Activated T-helper 9 cell treated with anti-CD3 and anti-CD28 coated beads, Interleukin-2, amount 50 U/mL, for 16 hours (primary cell): ENCODE results near the gene DDX3X.
"Not testable (repeated sequence)": the region's sequence is repeated elsewhere in the genome, so short reads cannot be mapped to it uniquely, and the experiment has no call there.

Experiments
- DNase-seq: peaks from one replicate; pipeline ENCODE4 v3.0.0-alpha.2; 2020; ENCODE audit warnings: low read depth

The DDX3X gene

DNA sequence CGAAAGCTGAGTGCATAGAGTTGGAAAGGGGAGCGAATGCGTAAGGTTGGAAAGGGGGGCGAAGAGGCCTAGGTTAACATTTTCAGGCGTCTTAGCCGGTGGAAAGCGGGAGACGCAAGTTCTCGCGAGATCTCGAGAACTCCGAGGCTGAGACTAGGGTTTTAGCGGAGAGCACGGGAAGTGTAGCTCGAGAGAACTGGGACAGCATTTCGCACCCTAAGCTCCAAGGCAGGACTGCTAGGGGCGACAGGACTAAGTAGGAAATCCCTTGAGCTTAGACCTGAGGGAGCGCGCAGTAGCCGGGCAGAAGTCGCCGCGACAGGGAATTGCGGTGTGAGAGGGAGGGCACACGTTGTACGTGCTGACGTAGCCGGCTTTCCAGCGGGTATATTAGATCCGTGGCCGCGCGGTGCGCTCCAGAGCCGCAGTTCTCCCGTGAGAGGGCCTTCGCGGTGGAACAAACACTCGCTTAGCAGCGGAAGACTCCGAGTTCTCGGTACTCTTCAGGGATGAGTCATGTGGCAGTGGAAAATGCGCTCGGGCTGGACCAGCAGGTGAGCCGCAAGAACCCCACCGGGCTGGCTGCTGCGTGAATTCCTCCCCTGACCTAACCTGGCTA is at the start of gene DDX3X:
Gene DDX3X, plus strand, starts transcription at position 419 of the 619 bp plus-strand sequence. Its CDS starts 91 bp downstream, at position 510.
- DNase-seq, result peak; percentile 87

GRCh38 chrX:41285928-41286327 is 48.0 kb upstream of the DDX3X start:
- not testable (repeated sequence) for DNase-seq

DNA sequence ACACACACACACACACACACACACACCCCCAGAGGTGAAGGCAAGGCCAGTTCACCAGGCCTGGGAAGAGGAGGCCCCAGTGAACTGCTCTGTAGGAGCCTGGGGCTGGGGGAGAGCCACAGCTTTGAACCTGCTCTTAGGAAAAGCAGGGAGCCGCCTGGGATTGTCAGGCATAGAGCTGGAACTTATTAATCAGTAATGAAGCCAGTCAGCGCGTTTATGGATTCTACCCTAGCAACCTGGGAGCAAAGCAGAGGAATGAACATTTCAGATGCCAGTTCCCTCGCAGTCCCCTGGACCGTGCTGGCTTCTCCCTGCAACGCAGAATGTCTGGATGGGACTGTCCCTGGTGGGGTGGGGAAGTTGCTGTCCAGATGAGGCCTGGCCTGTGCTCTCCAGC is 45.3 kb upstream of the DDX3X start:
- no peak for DNase-seq

DNA sequence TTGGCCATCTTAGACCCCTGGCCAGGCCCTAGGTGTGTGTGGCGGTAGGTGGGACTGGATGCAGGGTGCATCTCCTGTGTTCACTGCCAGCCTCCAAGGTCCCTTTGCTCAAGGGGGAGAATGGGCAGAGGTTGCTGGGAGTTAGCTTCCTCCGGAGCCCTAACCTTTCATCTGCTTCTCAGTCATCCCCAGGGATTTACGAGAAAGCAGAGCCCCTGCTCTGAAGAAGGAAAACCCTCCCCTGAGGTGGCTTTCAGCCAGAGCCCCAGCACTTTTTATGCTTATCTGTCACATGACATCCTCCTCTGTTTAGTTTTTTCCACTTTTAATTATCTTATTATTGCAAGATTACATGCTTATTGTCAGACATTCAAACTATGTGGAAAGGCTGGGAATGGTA is 44.9 kb upstream of the DDX3X start:
- DNase-seq, result no peak

DNA sequence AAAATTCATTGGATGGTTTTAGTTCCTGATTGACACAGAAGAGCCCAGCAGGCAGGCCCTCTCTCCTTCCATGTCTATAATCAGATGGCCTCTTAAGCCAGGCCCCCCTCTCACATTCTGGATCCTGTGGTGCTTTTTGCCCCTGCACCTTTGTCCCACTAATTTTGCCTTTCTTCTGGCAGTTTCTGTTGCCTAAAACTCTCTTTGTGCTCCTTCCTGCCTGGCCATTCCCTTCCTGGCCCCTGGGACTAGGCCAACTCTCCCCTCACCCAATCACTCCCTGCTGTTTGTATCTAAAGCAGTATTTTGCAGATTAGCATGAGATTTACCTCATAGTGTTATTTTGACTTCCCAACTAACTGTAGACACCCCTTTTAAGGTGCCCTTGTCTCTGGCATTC is 42.7 kb upstream of the DDX3X start:
- DNase-seq, result no peak

GRCh38 chrX:41293269-41293668 is 40.7 kb upstream of the DDX3X start:
- DNase-seq, result no peak

DNA sequence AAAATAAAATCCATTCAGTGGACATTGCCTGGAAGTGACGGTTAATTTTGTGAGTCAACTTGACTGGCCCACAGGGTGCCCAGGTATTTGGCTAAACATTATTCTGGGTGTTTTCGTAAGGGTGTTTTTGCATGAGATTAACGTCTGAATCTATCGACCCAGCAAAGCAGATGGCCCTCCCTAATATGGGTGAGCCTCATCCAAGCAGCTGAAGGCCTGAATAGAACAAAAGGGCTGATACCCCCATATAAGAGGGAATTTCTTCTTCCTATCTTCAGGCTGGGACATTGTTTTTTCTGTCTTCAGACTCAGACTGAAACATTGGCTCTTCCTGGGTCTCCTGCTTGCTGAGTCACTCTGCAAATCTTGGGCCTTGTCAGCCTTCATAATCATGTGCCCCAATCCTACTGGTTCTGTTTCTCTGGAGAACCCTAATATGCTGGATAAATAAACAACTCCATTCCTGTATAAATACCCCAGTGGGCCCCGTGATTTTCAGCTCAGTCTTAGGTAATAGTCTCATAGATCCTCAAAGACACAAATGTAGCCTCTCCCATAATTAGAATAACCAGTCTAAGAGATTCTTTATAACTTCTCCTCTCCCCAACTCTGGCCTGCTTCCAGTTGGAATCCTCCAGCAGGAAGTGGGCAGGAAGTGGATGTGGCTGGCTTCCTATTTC is 33.1 kb upstream of the DDX3X start:
- DNase-seq, result no peak

GRCh38 chrX:41301438-41301824 is 32.5 kb upstream of the DDX3X start:
- no peak for DNase-seq

- no peak for DNase-seq
Measured at GRCh38 chrX:41302370-41302769, 31.6 kb upstream of the DDX3X start.

GRCh38 chrX:41303013-41303412 is 30.9 kb upstream of the DDX3X start:
- DNase-seq, result no peak

- DNase-seq, result no peak
Measured at GRCh38 chrX:41304178-41304577, 29.8 kb upstream of the DDX3X start.

DNA sequence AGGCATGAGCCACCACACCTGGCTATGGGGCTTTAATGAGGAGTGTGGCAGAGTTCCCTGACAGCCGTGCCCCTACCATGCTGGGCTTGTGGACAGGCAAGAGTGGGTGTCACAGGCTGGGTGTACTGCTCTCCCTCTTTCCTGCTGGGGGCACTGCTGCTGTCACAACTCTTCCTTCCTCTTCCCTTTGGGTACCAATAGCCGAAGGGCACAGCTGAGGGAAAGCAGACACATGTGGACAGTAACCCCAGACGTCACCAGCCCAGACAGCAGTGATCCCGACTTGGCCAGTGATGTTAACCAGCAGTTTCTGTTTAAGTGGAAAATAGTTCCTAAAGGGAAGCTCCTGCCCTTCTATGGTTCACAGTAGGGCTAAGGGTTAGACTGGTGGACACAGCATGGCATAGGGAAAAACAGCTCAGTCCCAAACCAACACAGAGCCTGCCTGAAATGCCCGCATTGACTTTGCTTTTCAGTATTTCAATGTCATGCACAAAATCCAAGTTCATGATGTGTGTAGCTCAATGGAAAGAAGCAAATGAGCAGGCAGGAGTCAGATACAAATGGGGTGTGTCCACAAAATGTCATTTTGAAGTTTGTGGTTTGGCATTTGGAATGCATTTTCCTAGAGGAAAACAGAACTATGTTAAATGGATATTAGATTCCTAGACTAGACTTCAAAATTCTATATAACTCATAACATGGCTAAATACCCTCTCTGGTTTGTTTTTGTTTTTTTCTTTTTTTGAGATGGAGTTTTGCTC is 24.9 kb upstream of the DDX3X start:
- DNase-seq, result no peak

DNA sequence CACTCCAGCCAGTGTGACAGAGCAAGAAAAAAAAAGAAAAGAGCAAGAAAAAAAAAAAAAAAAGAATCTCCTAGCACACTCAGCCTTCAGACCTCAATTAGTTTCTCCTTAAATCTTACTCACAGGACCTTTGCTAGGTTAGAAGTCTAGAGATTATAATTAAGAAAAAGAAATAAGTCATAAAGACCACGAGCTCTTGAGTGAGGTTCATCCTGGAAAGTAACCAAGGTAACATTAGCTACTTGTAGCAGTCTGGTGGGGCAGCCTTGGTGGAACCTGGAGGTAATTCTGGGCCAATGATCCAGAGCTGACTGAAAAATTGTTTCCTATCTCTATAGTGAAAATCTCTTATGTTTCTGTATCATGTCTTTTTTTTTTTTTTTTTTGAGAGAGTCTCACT is 21.2 kb upstream of the DDX3X start:
- DNase-seq, result no peak

DNA sequence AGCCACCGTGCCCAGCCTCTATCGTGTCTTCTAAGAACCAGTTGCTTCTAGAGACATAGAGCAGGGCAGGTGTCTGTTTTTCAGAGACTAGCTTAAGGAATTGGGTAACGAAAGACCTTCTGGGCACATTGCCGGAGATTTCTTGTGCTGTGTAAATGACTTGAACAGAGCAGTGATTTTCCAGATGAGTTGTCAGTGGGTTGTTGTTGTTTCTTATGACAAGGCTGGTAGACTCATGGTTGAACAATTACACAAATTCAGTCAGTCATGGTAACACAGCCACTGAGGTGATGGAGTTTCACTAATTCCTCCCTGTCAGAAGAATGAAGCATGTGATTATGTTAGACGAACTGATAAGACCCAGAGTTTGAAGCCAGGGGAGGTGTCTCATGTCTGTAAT is 20.5 kb upstream of the DDX3X start:
- DNase-seq, result no peak

DNA sequence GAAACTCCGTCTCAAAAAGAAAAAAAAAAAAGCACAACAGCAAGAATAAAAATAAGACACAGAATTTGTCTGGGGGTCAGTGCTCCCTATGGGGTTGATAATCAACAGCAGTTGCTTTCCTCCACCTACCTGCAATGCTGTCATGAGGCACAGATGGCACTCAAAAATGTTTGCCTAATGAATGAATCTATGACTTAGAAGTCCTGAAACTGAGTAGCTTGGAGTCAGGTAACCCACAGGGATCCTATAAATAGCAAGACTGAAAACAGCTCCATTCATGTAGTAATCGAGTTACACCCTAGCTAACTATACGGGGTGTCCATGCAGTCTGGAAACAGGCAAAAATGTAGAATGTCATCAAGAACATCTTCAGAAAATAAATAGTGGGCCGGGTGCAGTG is 19.8 kb upstream of the DDX3X start:
- DNase-seq, result no peak

GRCh38 chrX:41314881-41315280 is 19.1 kb upstream of the DDX3X start:
- no peak for DNase-seq

DNA sequence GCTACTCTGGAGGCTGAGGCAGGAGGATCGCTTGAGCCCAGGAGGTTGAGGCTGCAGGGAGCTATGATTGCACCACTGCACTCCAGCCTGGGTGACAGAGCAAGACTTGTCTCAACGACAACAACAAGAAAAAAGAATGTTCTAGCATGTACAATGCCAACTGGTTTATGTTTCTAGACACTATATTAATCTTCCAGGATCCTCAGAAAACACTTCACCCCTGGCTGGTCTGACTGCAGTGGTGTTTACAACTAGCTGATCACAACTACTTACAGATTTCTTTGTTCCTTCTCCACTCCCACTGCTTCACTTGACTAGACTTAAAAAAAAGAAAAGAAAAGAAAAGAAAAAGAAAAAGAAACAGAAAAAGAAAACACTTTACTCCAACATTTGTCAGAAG is 17.7 kb upstream of the DDX3X start:
- DNase-seq, result not testable (repeated sequence)

DNA sequence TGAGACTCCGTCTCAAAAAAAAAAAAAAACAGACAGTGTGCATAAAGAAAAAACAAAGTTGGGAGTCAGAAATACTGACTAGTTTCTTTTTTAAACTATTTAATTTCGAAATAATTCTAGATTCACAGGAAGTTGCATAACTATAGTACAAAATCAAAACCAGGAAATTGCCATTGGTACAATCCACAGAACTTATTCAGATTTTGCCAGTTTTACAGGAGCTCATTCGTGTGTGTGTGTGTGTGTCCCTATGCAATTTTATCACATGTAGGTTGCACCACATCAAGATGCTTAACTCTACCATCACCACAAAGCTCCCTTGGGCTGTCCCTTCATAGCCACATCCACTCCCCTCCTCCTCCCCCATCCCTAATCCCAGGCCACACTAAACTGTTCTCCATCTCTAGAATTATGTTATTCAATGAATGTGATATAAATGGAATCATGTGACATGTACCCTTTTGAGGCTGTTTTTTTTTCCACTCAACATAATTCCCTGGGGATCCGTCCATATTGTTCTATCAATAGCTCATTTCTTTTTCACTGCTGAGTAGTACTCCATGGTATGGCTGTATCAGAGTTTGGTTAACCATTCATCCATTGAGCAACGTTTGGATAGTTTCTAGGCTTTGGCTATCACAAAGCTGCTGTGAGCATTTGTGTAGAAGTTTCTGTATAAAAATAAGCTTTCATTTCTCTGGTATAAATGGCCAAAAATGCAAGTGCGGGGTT is 16.3 kb upstream of the DDX3X start:
- no peak for DNase-seq

GRCh38 chrX:41320393-41320792 is 13.6 kb upstream of the DDX3X start:
- no peak for DNase-seq

DNA sequence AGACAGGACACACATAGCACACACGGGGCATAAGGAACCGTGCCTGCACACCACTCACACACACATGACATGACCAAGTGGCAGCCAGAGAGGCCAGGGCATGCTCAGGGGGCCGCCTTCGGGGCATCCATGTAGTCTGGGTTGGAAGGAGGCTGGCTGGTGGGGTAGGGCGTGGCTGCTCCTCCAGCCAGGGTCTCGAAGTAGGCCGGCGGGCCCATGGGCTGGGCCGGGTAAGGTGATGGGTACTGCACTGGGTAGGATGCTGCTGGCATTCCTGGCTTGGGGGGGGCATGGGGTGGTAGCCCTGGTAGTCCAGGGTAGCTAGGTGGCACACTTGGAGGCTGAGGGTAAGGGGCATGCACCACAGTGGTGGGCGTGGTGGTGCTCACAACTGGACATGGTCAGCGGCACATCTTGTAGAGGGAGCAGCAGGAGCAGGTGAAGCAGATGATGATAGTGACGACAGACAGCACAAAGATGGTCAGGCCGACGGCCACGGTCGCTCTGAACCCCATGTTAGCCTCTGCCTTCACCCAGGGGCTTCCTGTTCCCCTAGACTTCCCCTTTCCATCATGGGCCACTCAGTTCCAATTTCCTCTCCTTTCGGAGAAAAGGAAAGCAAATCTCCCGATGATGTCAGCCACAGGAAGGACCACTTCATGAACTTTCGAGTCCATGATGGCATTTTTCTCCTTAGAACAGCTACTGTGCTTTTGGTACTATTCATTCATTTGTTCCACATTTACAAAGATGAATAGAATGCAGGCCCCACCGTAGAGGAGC is 10.9 kb upstream of the DDX3X start:
- no peak for DNase-seq

- DNase-seq, result no peak
Measured at GRCh38 chrX:41326431-41326830, 7.5 kb upstream of the DDX3X start.

- no peak for DNase-seq
Measured at GRCh38 chrX:41327341-41327740, 6.6 kb upstream of the DDX3X start.
